ENCODE measurements around the gene ESR2. TPM values are rescaled to one million over a fixed set of nuclear protein-coding genes. Genes with fewer than 3 reads are reported as not detected.
A peak's percentile ranks its signal among the peaks of the same experiment; 100 is the strongest.
"Not testable (repeated sequence)": the region's sequence is repeated elsewhere in the genome, so short reads cannot be mapped to it uniquely, and the experiment has no call there.

The ESR2 gene
- total RNA-seq, 4 donors from 2014 or later: 0.27 to 1.0 (median 0.78) TPM; not detected in 1

DNA sequence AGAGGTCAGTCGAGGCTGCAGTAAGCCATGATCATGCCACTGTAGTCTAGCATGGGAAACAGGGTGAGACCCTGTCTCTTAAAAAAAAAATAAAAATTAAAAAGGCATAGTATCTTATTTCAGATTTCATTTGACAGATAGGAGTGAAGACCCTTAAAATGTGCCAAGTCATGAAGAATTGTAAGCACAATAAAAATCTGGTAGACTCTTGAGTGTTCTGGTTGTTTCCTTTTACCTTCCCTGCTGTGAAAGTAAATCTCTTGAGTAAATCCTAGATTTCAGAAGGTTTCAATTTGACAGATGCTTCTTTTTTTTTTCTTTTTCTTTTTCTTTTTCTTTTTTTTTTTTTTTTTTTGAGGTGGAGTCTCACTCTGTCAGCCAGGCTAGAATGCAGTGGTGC, 109.0 kb downstream of the ESR2 start:
- Histone ChIP-seq H3K36me3 (peaks cover 3 to 10% of the 10 kb centered on the region in 2 donors), H3K27ac (peak overlapping the region in 2 of 3 donors; percentile 4 to 10), H3K9me3 (no peaks in the 10 kb centered on the region), H3K4me1 (peaks cover 15% of the 10 kb centered on the region in 2 donors), H3K27me3 (no peaks in the 10 kb centered on the region), H3K4me3 (replicated peaks in 1 of 3) (no peak overlapping the region)
- no peak for DNase-seq
- TF ChIP-seq POLR2A (IDR thresholded peaks at IDR 0.05): no peak
- TF ChIP-seq, protein P1, sequence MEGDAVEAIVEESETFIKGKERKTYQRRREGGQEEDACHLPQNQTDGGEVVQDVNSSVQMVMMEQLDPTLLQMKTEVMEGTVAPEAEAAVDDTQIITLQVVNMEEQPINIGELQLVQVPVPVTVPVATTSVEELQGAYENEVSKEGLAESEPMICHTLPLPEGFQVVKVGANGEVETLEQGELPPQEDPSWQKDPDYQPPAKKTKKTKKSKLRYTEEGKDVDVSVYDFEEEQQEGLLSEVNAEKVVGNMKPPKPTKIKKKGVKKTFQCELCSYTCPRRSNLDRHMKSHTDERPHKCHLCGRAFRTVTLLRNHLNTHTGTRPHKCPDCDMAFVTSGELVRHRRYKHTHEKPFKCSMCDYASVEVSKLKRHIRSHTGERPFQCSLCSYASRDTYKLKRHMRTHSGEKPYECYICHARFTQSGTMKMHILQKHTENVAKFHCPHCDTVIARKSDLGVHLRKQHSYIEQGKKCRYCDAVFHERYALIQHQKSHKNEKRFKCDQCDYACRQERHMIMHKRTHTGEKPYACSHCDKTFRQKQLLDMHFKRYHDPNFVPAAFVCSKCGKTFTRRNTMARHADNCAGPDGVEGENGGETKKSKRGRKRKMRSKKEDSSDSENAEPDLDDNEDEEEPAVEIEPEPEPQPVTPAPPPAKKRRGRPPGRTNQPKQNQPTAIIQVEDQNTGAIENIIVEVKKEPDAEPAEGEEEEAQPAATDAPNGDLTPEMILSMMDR (IDR thresholded peaks at IDR 0.05): no peak
- WGBS, 2 donors: 96% methylated on average over 1 of the region's 1 CpG
- intact Hi-C loops (cut with DNase I): no loop called here

- Histone ChIP-seq H3K36me3 (peaks cover 5 to 10% of the 10 kb centered on the region in 2 donors), H3K27ac (peak overlapping the region in 2 of 3 donors; percentile 4 to 10), H3K4me3 (replicated peaks in 1 of 3) (no peak overlapping the region), H3K27me3 (no peaks in the 10 kb centered on the region), H3K9me3 (no peaks in the 10 kb centered on the region), H3K4me1 (peaks cover 15% of the 10 kb centered on the region in 2 donors)
- TF ChIP-seq POLR2A (IDR thresholded peaks at IDR 0.05): no peak
- TF ChIP-seq, protein P1 (IDR thresholded peaks at IDR 0.05): no peak
- intact Hi-C loops (cut with DNase I): no loop called here
- no peak for DNase-seq
- WGBS, 2 donors: 98% methylated on average over 7 of the region's 7 CpGs
Measured at GRCh38 chr14:64184103-64184729, 110.0 kb downstream of the ESR2 start.

DNA sequence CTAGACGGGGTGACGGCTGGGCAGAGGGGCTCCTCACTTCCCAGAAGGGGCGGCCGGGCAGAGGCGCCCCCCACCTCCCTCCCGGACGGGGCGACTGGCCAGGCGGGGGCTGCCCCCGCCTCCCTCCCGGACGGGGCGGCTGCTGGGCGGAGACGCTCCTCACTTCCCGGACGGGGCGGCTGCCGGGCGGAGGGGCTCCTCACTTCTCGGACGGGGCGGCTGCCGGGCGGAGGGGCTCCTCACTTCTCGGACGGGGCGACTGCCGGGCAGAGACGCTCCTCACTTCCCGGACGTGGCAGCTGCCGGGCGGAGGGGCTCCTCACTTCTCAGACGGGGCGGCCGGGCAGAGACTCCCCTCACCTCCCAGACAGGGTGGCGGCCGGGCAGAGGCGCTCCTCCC, 111.3 kb downstream of the ESR2 start:
- H3K4me1 ChIP-seq: peaks cover 15% of the 10 kb centered on the region in 2 donors
- WGBS, 2 donors: 95 to 100% methylated on average over 25 to 28 of the region's 40 CpGs
- H3K9me3 ChIP-seq; H3K4me3 ChIP-seq (replicated peaks in 1 of 3); H3K27ac ChIP-seq; H3K27me3 ChIP-seq; intact Hi-C loops (cut with DNase I); DNase-seq: not testable (repeated sequence)
- peaks cover 7 to 13% of the 10 kb centered on the region in 2 donors for H3K36me3 ChIP-seq

- H3K36me3 ChIP-seq: peaks cover 20 to 29% of the 10 kb centered on the region in 2 donors
- H3K9me3 ChIP-seq: no peaks in the 10 kb centered on the region
- H3K4me1 ChIP-seq: no peaks in the 10 kb centered on the region
- no peak overlapping the region for H3K27ac ChIP-seq
- DNase-seq: no peak
- H3K4me3 ChIP-seq (replicated peaks in 1 of 3): no peak overlapping the region
- intact Hi-C loops (cut with DNase I): no loop called here
- WGBS, 2 donors: 89 to 95% methylated on average over 3 of the region's 3 CpGs
- TF ChIP-seq, protein P1 (IDR thresholded peaks at IDR 0.05): no peak
- TF ChIP-seq POLR2A (IDR thresholded peaks at IDR 0.05): no peak
- H3K27me3 ChIP-seq: no peaks in the 10 kb centered on the region
Measured at GRCh38 chr14:64178814-64179213, 115.4 kb downstream of the ESR2 start.

DNA sequence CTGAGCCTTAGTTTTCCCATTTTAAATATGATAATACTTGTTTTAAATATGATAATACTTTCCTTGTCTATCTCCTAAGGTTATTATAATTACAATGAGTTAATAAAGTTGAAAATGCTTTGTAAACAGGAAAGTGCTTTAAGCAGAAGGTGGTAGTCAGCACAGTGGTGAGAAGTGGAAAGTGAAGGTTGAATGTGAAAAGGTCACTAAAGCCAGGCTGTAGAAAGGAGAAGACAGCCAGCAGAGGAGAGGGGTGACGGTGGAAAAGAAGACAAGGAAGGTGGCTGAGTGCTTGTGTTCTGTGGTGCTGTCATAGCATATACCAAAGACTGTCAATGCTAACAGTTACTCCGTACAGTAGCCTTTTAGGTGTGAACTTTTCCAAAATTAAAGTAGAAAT, 117.8 kb downstream of the ESR2 start:
- WGBS, 2 donors: 95 to 99% methylated on average over 2 of the region's 2 CpGs
- intact Hi-C loops (cut with DNase I): no loop called here
- Histone ChIP-seq H3K27ac (no peak overlapping the region), H3K4me1 (no peaks in the 10 kb centered on the region), H3K9me3 (no peaks in the 10 kb centered on the region), H3K36me3 (peaks cover 27 to 35% of the 10 kb centered on the region in 2 donors), H3K4me3 (replicated peaks in 1 of 3) (no peak overlapping the region), H3K27me3 (no peaks in the 10 kb centered on the region)
- DNase-seq: no peak
- TF ChIP-seq, protein P1 (IDR thresholded peaks at IDR 0.05): no peak
- no peak for TF ChIP-seq POLR2A (IDR thresholded peaks at IDR 0.05)
